Endothelial cell of umbilical vein (primary cell): ENCODE results near the gene EVI5.

ENCODE experiments used
- CTCF ChIP-seq, 2 donors: IDR thresholded peaks; 1 replicate in 1 of 2; 2 replicates in 1 of 2; pipeline ENCODE4 v1.5.1; 2011; ENCODE audit warnings: low read length in 2 of 2, mild to moderate bottlenecking in 2 of 2, moderate library complexity in 2 of 2, control low read depth in 1 of 2, inconsistent platforms in 1 of 2, low read depth in 1 of 2; ENCODE audit not compliant: insufficient read depth in 1 of 2; ENCODE audit errors: extremely low read depth in 1 of 2
- EZH2 ChIP-seq: IDR thresholded peaks from 2 replicates; pipeline ENCODE4 v1.6.1; 2012; ENCODE audit warnings: borderline replicate concordance, low read depth, mild to moderate bottlenecking, moderate library complexity, low read length, inconsistent platforms; ENCODE audit not compliant: severe bottlenecking
- FOS ChIP-seq: IDR thresholded peaks from 2 replicates; pipeline ENCODE4 v1.6.1; 2011; ENCODE audit warnings: mild to moderate bottlenecking, low read length, moderate library complexity, borderline replicate concordance; ENCODE audit not compliant: insufficient read depth
- POLR2A ChIP-seq: IDR thresholded peaks from 2 replicates; pipeline ENCODE4 v1.6.1; 2012; ENCODE audit warnings: low read depth, mild to moderate bottlenecking, control low read depth, low read length

GRCh38 chr1:92567211-92567868 lies 217.6 kb downstream of the EVI5 start:
- no peak for TF ChIP-seq EZH2
- TF ChIP-seq CTCF (IDR thresholded peaks at IDR 0.05; ENCODE audit: extremely low read depth in 1 of 2, insufficient read depth in 1 of 2, low read depth in 1 of 2, low read length in 2 of 2): no peak
- no peak for TF ChIP-seq POLR2A
- no peak for TF ChIP-seq FOS
